GM12875 (cell line): Measurements from ENCODE around the gene ZNF544.

Experiments used
- H3K4me3 ChIP-seq: one replicate; pipeline ENCODE4 v1.5.1; 2011; ENCODE audit warnings: low read depth, low read length, control low read depth
- TF ChIP-seq, protein P1 (sequence below): IDR thresholded peaks from 2 replicates; pipeline ENCODE4 v1.5.1; 2011; ENCODE audit warnings: low read depth, mild to moderate bottlenecking, control low read depth, inconsistent platforms, low read length, moderate library complexity, borderline replicate concordance; ENCODE audit not compliant: insufficient read depth

The ZNF544 gene

DNA sequence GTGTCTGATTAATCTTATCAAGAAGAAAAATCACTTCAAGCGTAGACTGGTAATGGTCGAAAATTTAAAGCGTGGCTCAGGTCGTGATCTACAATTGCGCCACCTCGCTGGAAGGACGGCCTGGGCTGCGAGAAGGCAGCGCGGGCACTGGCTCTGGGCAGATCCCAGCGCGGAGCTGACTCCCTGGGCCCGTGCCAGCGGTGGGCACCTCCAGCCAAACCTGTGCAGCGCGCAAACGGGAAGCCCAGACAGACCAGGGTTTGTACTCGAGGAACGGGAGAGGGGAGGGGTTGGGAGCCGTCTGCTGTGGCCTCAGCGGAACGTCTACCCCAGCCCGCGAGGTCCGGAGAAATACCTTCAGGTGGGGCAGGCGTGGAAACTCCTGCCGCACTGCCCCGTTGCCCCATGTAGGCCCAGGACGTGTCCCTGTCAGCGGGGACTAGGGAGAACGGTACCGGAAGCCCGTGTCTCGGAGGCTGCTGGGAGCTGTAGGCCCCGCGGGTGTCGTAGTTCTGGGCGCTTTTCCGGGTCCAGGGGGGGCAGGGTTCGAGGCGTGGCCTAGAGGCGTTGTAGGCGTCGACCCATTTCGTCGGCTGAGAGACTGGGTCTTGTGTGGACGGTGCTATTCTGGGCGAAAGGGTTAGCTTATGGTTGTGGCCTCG, 24.8 kb upstream of the ZNF544 start:
- H3K4me3 ChIP-seq: no peak overlapping the region
- TF ChIP-seq, protein P1, sequence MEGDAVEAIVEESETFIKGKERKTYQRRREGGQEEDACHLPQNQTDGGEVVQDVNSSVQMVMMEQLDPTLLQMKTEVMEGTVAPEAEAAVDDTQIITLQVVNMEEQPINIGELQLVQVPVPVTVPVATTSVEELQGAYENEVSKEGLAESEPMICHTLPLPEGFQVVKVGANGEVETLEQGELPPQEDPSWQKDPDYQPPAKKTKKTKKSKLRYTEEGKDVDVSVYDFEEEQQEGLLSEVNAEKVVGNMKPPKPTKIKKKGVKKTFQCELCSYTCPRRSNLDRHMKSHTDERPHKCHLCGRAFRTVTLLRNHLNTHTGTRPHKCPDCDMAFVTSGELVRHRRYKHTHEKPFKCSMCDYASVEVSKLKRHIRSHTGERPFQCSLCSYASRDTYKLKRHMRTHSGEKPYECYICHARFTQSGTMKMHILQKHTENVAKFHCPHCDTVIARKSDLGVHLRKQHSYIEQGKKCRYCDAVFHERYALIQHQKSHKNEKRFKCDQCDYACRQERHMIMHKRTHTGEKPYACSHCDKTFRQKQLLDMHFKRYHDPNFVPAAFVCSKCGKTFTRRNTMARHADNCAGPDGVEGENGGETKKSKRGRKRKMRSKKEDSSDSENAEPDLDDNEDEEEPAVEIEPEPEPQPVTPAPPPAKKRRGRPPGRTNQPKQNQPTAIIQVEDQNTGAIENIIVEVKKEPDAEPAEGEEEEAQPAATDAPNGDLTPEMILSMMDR: no peak

DNA sequence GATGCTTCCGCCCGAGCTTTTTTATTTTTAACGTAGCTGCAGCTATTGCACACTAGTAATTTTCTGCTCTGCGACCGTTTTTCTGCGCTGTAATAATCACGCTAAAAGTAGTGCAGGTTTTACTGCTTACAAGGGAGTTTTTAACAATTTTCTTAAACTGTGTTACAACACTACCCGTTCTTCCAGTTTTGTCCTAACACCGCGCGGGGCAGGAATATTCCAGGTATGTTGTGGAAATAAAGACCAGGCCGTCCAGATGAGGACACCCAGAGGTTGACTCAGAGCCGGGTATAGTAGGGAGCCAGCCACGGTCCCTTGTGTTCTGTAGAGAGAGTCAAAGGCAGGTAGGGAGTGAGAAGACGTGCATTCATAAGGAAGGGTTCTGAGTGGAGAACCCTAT, 24.1 kb upstream of the ZNF544 start:
- TF ChIP-seq, protein P1: no peak

DNA sequence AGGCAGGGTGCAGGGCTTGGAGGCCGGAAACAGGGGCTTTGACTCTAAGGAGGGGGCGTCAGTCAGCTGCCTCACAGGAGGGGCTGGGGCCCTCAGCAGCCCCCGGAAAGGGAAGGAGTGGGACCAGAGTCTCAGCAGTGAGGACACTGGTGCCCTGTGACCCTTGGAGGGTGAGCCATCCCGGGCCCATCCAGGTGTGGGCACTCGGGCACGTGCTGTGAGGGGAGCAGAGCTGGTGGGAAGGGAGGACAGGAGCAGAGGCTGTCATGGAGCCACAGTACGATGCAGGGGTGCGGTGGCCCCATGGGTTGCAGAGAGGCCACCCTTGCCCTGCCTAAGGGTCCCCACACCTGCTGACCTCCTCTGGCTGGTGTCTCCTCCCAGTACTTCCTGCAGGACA, 19.1 kb upstream of the ZNF544 start:
- TF ChIP-seq, protein P1: no peak
- H3K4me3 ChIP-seq: no peak overlapping the region

More for the DNA sequence above, 24.1 kb upstream of the ZNF544 start:
- H3K4me3 ChIP-seq: no peak overlapping the region

DNA sequence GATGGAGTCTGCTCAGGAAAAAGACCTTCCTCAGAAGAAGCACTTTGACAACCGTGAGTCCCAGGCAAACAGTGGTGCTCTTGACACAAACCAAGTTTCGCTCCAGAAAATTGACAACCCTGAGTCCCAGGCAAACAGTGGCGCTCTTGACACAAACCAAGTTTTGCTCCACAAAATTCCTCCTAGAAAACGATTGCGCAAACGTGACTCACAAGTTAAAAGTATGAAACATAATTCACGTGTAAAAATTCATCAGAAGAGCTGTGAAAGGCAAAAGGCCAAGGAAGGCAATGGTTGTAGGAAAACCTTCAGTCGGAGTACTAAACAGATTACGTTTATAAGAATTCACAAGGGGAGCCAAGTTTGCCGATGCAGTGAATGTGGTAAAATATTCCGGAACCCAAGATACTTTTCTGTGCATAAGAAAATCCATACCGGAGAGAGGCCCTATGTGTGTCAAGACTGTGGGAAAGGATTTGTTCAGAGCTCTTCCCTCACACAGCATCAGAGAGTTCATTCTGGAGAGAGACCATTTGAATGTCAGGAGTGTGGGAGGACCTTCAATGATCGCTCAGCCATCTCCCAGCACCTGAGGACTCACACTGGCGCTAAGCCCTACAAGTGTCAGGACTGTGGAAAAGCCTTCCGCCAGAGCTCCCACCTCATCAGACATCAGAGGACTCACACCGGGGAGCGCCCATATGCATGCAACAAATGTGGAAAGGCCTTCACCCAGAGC, 16.2 kb upstream of the ZNF544 start:
- H3K4me3 ChIP-seq: no peak overlapping the region
- TF ChIP-seq, protein P1: no peak

DNA sequence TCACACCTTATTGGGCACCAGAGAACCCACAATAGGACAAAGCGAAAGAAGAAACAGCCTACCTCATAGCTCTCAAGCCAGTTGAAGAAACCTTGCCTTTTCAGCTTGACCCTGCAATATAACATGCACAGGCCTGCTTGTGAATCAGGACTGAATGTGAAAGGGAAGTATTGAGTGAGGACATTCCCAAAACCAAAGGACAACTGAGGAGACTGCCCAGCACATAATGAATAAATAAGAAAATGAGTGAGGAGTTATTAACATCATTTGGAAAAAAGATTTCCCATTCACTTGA, 15.7 kb upstream of the ZNF544 start:
- TF ChIP-seq, protein P1: no peak
- no peak overlapping the region for H3K4me3 ChIP-seq

DNA sequence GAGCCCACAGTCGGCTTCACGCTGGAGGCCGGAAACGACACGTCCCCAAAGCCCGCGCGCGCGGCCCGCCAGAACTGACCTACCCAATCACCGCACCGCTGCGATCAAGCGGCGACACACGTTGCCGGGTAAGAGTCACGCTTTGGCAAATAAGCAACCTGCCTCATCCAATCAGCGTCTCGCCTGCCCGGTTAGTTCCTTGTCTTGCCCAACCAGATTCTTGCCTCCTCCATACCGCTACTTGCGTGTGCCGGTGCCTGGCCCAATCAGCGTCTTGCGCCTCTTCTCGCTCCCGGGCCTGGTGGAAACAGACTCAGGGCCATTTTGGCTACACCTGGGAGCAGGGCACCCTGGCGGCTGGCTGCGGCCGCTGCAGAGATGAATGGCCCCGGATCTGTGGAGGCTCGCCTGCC, 11.6 kb upstream of the ZNF544 start:
- TF ChIP-seq, protein P1: no peak
- H3K4me3 ChIP-seq: no peak overlapping the region
